ENCODE data around the gene ZNF814.
"Not testable (repeated sequence)": the region's sequence is repeated elsewhere in the genome, so short reads cannot be mapped to it uniquely, and the experiment has no call there.

The ZNF814 gene

DNA sequence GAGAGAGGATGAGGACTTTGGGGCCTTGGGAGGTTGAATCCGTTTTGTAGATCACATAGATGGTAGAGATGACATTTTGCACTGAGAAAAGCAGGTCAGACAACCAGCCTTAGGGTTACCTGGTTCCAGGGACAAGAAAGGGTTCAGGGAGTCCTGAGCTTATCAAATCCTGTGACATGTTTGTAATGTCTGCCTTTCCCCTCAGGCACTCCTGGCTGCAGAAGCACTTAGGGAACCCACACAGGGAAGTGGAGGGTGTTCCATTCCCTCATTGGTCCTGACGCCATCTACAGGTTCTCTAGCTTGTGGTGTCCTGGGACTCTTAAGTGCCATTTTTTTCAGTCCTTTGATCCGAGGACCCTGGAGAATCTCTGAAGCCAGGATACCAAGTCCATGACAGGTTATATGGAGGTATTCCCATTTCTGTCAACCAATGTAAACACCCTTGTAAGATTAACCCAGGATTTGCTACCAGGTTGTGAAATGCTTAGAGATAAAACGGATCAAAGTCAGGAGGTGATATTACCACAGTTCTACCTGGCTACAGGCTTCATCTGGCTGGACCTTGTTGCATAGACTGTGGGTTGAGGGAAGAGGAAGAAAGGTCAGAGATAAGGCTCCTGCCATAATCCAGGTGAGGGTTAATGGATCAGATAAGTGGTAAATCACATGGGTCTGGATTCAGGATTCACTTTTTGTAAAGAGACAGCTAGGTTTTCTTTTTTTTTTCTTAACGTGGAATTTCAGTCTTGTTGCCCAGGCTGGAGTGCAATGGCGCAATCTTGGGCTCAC is 36.8 kb downstream of the ZNF814 start:
- H3K27me3 ChIP-seq (replicated peaks; ENCODE audit: control insufficient read depth, insufficient read depth, low read length); H3K9me3 ChIP-seq (ENCODE audit: control insufficient read depth, low read length); H3K4me1 ChIP-seq (ENCODE audit: control insufficient read depth, insufficient read depth, low read length); H3K4me3 ChIP-seq (ENCODE audit: low read length); H3K9ac ChIP-seq (ENCODE audit: low read length); DNase-seq (ENCODE audit: low read depth): not testable (repeated sequence)
- peaks cover 21% of the 10 kb centered on the region for H3K36me3 ChIP-seq (ENCODE audit: control insufficient read depth, insufficient read depth, low read length, severe bottlenecking)

DNA sequence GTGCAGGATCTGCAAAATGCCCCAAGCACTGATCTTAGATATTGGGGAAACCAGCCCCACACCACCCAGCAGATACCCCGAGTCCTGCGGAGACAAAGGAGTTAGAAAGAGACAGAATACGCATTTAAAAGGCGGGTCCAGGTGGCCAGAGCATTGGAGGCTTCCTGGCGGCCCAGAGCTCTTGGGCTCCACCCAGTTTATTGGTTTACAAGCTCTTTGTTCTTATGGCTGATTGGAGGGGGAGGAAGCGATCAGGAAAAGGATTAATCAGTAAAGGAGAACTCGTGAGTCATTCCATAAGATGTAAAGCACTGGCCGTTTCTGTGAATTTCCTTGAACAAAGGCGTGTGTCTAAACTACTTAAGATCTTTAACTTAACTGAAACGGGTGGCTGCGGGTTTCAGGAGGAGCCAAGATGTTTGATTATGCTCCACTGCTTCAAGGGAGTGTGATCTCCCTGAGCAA is 38.3 kb downstream of the ZNF814 start:
- peak; percentile 54 for DNase-seq (ENCODE audit: low read depth)
- Histone ChIP-seq H3K9me3 (ENCODE audit: control insufficient read depth, low read length) (no peaks in the 10 kb centered on the region), H3K4me3 (ENCODE audit: low read length) (peak overlapping the region; percentile 95), H3K36me3 (ENCODE audit: control insufficient read depth, insufficient read depth, low read length, severe bottlenecking) (peaks cover 8% of the 10 kb centered on the region), H3K4me1 (ENCODE audit: control insufficient read depth, insufficient read depth, low read length) (peaks cover 8% of the 10 kb centered on the region), H3K27me3 (replicated peaks; ENCODE audit: control insufficient read depth, insufficient read depth, low read length) (no peaks in the 10 kb centered on the region), H3K9ac (ENCODE audit: low read length) (peak overlapping the region; percentile 94)

DNA sequence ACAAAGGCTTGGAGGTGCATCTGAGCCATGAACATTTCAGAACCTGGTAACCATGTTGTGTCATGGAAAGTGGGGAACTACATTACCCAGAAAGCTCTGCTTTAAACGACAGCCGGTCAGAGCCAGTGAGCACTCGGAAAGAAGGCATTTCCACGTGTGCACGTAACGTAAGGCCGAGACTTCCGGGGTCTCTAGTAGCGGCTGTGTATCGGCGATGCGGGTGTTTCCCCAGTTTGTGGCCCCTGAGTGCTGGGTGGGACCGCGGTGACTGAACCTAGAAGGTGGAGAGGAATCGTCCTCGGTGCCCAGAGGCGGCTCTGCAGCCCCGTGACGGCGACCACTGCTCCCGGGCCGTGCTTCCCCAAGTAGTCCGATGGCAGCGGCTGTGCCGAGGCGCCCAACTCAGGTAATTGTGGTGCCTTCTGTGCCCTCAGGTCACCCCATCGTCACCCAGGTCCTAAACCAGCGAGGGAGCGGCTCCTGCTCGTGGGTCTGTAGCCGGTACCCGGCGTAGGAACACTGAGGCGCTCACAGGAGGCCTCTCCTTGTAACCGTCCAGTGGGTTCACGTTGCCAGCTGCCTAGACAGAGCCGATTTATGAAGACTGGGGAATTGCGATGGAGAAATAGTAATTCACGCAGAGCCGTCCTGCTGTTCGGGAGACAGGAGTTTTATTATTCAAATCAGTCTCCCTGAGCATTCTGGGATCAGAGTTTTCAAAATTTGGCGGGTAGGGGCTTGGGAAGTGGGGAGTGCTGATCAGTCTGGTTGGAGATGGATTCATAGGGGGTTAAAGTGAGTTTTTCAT is 39.0 kb downstream of the ZNF814 start, which contains the start of gene ZNF587:
TSS of gene ZNF587 (plus strand) at position 194 of the 808 bp plus-strand sequence. CDS start at position 374, 180 bp downstream.
- not testable (repeated sequence) for H3K27me3 ChIP-seq (replicated peaks; ENCODE audit: control insufficient read depth, insufficient read depth, low read length)
- Histone ChIP-seq H3K9ac (ENCODE audit: low read length) (peak within 1 kb of the TSS; percentile 94), H3K4me3 (ENCODE audit: low read length) (peak within 1 kb of the TSS; percentile 95)

GRCh38 chr19:57849162-57849665 is 39.6 kb downstream of the ZNF814 start:
- DNase-seq (ENCODE audit: low read depth); H3K9me3 ChIP-seq (ENCODE audit: control insufficient read depth, low read length); H3K9ac ChIP-seq (ENCODE audit: low read length); H3K36me3 ChIP-seq (ENCODE audit: control insufficient read depth, insufficient read depth, low read length, severe bottlenecking); H3K27me3 ChIP-seq (replicated peaks; ENCODE audit: control insufficient read depth, insufficient read depth, low read length); H3K4me1 ChIP-seq (ENCODE audit: control insufficient read depth, insufficient read depth, low read length): not testable (repeated sequence)
- H3K4me3 ChIP-seq (ENCODE audit: low read length): peak overlapping the region; percentile 95

More for the DNA sequence above, 39.0 kb downstream of the ZNF814 start, which contains the start of gene ZNF587:
- peak; percentile 93 for DNase-seq (ENCODE audit: low read depth)
- H3K9me3 ChIP-seq (ENCODE audit: control insufficient read depth, low read length); H3K4me1 ChIP-seq (ENCODE audit: control insufficient read depth, insufficient read depth, low read length); H3K36me3 ChIP-seq (ENCODE audit: control insufficient read depth, insufficient read depth, low read length, severe bottlenecking): not testable (repeated sequence)

GRCh38 chr19:57847164-57847563 is 41.7 kb downstream of the ZNF814 start:
- DNase-seq (ENCODE audit: low read depth); H3K4me1 ChIP-seq (ENCODE audit: control insufficient read depth, insufficient read depth, low read length); H3K27me3 ChIP-seq (replicated peaks; ENCODE audit: control insufficient read depth, insufficient read depth, low read length); H3K9ac ChIP-seq (ENCODE audit: low read length); H3K9me3 ChIP-seq (ENCODE audit: control insufficient read depth, low read length); H3K4me3 ChIP-seq (ENCODE audit: low read length): not testable (repeated sequence)
- peaks cover 16% of the 10 kb centered on the region for H3K36me3 ChIP-seq (ENCODE audit: control insufficient read depth, insufficient read depth, low read length, severe bottlenecking)

DNA sequence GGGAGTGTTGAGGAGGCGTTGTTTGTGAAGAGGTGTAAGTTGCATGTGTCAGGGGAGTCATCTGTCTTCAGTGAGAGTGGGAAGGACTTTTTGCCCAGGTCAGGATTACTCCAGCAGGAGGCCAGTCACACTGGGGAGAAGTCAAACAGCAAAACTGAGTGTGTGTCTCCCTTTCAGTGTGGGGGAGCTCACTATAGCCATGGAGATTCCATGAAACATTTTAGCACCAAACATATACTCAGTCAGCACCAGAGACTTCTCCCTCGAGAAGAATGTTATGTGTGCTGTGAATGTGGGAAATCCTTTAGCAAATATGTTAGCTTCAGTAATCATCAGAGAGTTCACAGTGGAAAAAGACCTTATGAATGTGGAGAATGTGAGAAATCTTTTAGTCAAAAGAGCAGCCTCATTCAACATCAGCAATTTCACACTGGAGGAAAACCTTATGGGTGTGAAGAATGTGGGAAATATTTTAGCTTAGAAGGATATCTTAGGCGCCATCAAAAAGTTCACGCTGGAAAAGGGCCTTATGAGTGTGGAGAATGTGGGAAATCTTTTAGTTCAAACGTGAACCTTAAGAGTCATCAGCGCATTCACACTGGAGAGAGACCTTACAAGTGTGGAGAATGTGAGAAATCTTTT is 47.6 kb downstream of the ZNF814 start:
- DNase-seq (ENCODE audit: low read depth): no peak
- no peak overlapping the region for H3K4me3 ChIP-seq (ENCODE audit: low read length)
- H3K36me3 ChIP-seq (ENCODE audit: control insufficient read depth, insufficient read depth, low read length, severe bottlenecking): peaks cover 46% of the 10 kb centered on the region
- H3K9me3 ChIP-seq (ENCODE audit: control insufficient read depth, low read length): no peaks in the 10 kb centered on the region
- H3K9ac ChIP-seq (ENCODE audit: low read length): no peak overlapping the region
- no peaks in the 10 kb centered on the region for H3K4me1 ChIP-seq (ENCODE audit: control insufficient read depth, insufficient read depth, low read length)
- H3K27me3 ChIP-seq (replicated peaks; ENCODE audit: control insufficient read depth, insufficient read depth, low read length): no peaks in the 10 kb centered on the region

DNA sequence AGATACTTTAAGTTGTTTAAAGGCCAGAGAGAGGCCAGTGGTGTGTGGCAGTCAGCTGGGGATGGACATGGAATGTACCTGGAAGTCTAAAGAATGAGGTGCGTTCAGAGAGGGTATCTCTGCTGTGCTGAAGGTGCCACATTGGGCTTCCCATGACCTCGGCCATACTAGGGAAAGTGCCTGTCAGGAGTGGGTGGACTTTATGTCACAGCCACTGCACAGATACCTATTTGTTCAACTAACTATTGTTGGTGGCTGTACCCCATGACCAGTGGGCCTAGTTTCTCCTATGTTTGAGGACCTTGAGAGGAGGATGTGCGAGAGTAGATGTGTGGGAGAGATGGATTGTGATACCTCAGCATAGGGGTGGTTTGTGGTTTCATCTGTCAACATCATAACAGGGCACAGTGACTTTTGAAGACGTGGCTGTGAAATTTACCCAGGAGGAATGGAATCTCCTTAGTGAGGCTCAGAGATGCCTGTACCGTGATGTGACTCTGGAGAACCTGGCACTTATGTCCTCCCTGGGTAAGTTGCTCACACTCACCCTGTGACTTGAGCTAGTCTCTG is 50.1 kb downstream of the ZNF814 start:
- DNase-seq (ENCODE audit: low read depth); H3K4me3 ChIP-seq (ENCODE audit: low read length); H3K9ac ChIP-seq (ENCODE audit: low read length); H3K4me1 ChIP-seq (ENCODE audit: control insufficient read depth, insufficient read depth, low read length); H3K9me3 ChIP-seq (ENCODE audit: control insufficient read depth, low read length); H3K27me3 ChIP-seq (replicated peaks; ENCODE audit: control insufficient read depth, insufficient read depth, low read length): not testable (repeated sequence)
- H3K36me3 ChIP-seq (ENCODE audit: control insufficient read depth, insufficient read depth, low read length, severe bottlenecking): peaks cover 42% of the 10 kb centered on the region

GRCh38 chr19:57836991-57837390 is 51.8 kb downstream of the ZNF814 start:
- not testable (repeated sequence) for H3K9ac ChIP-seq (ENCODE audit: low read length); H3K9me3 ChIP-seq (ENCODE audit: control insufficient read depth, low read length); H3K27me3 ChIP-seq (replicated peaks; ENCODE audit: control insufficient read depth, insufficient read depth, low read length); H3K4me1 ChIP-seq (ENCODE audit: control insufficient read depth, insufficient read depth, low read length); H3K4me3 ChIP-seq (ENCODE audit: low read length); DNase-seq (ENCODE audit: low read depth)
- H3K36me3 ChIP-seq (ENCODE audit: control insufficient read depth, insufficient read depth, low read length, severe bottlenecking): peaks cover 31% of the 10 kb centered on the region

DNA sequence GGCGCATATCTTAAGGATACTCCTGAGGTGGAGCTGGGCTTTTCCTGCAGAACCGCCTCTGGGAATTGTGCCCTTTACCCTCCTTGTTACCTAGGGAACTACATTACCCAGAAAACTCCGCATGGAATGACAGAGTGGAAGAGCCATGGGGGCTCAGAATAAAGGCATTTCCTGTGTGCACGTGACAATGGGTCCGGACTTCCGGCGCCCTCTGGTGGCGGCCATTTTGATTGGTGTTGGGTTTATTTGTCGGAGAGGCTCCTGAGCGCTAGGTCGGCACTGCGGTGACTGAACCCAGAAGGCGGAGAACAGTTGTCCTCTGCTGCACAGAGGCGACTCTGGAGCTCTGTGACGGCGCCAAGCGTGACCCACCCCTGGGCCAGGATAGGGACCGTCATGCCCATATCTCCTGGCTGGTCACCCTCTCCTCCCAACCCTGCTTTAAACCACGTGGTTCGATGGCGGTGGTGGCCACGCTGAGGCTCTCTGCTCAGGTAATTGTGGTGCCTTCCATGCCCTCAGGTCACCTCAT is 58.7 kb downstream of the ZNF814 start, which contains the start of gene ZNF587B:
TSS of gene ZNF587B (plus strand) at position 229 of the 532 bp plus-strand sequence. CDS start at position 459, 230 bp downstream.
- Histone ChIP-seq H3K27me3 (replicated peaks; ENCODE audit: control insufficient read depth, insufficient read depth, low read length) (no peaks in the 10 kb centered on the region), H3K4me3 (ENCODE audit: low read length) (peak within 1 kb of the TSS; percentile 76), H3K9ac (ENCODE audit: low read length) (no peak within 1 kb of the TSS), H3K9me3 (ENCODE audit: control insufficient read depth, low read length) (no peaks in the 10 kb centered on the region), H3K4me1 (ENCODE audit: control insufficient read depth, insufficient read depth, low read length) (peaks cover 11% of the 10 kb centered on the region), H3K36me3 (ENCODE audit: control insufficient read depth, insufficient read depth, low read length, severe bottlenecking) (peaks cover 6% of the 10 kb centered on the region)
- DNase-seq (ENCODE audit: low read depth): peak; percentile 34

DNA sequence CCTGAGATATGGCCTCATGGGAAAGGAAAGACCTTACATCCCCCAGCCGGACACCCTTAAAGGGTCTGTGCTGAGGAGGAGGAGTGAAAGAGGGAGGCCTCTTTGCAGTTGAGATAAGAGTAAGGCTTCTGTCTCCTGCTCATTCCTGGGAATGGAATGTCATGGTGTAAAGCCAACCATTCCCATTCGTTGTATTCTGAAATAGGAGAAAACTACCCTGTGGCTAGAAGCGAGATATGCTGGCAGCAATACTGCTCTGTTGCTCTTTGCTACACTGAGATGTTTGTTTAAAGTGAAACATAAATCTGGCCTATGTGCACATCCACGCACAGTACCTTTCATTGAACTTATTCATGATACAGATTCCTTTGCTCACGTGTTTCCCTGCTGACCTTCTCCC is 59.5 kb downstream of the ZNF814 start:
- no peak for DNase-seq (ENCODE audit: low read depth)

More for the DNA sequence above, 59.5 kb downstream of the ZNF814 start:
- H3K9ac ChIP-seq (ENCODE audit: low read length): no peak overlapping the region
- H3K9me3 ChIP-seq (ENCODE audit: control insufficient read depth, low read length): no peaks in the 10 kb centered on the region
- H3K27me3 ChIP-seq (replicated peaks; ENCODE audit: control insufficient read depth, insufficient read depth, low read length): no peaks in the 10 kb centered on the region
- peaks cover 11% of the 10 kb centered on the region for H3K4me1 ChIP-seq (ENCODE audit: control insufficient read depth, insufficient read depth, low read length)
- H3K36me3 ChIP-seq (ENCODE audit: control insufficient read depth, insufficient read depth, low read length, severe bottlenecking): peaks cover 6% of the 10 kb centered on the region
- H3K4me3 ChIP-seq (ENCODE audit: low read length): no peak overlapping the region
